GM06990 (cell line): ENCODE data around the gene TTC28.

ENCODE experiments used
- DNase-seq: peaks from one replicate; pipeline ENCODE4 v3.0.0-alpha.2; 2011; ENCODE audit not compliant: insufficient read length; ENCODE audit errors: extremely low read depth
- H3K27me3 ChIP-seq: replicated peaks from 2 replicates; pipeline ENCODE4 v1.6.0; 2011; ENCODE audit warnings: low read length; ENCODE audit not compliant: control insufficient read depth, insufficient read depth
- H3K36me3 ChIP-seq: 2 replicates; pipeline ENCODE4 v1.5.1; 2011; ENCODE audit warnings: low read length; ENCODE audit not compliant: control insufficient read depth, insufficient read depth
- H3K4me3 ChIP-seq: replicated peaks from 2 replicates; pipeline ENCODE4 v1.5.1; 2011; ENCODE audit warnings: low read depth, mild to moderate bottlenecking, control low read depth, low read length
- CTCF ChIP-seq: IDR thresholded peaks from 2 replicates; pipeline ENCODE4 v1.5.1; 2011; ENCODE audit warnings: low read length, control low read depth, mild to moderate bottlenecking, inconsistent platforms; ENCODE audit not compliant: insufficient read depth, poor library complexity, severe bottlenecking

The TTC28 gene

GRCh38 chr22:28115426-28115825 lies 564.2 kb downstream of the TTC28 start:
- no peak overlapping the region for H3K4me3 ChIP-seq
- H3K36me3 ChIP-seq: no peaks in the 10 kb centered on the region
- TF ChIP-seq CTCF: no peak
- no peak for DNase-seq
- no peaks in the 10 kb centered on the region; the same call in 1 of the 2 replicates for H3K27me3 ChIP-seq

GRCh38 chr22:28112548-28113043 lies 567.0 kb downstream of the TTC28 start:
- TF ChIP-seq CTCF: peak; percentile 43
- no peaks in the 10 kb centered on the region for H3K36me3 ChIP-seq
- DNase-seq: no peak
- no peak overlapping the region for H3K4me3 ChIP-seq
- no peaks in the 10 kb centered on the region; the same call in 1 of the 2 replicates for H3K27me3 ChIP-seq

DNA sequence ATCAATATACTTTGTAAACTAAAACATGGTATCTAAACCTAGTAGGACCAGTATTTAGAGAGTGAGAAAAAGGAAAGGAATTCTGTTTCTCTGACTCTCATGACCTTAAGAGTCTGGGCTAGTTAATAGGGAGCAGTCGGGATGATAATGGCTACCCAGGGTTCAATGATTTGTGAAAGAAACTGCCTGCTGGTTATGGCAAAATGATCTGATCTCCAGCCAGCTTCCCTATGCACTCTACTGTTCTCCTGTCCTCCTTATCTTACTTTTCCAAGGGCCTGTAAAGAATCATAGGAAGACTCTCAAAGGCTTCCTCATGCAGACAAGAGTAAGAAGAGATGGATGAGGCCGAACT lies 567.5 kb downstream of the TTC28 start:
- TF ChIP-seq CTCF: no peak
- H3K36me3 ChIP-seq: no peaks in the 10 kb centered on the region
- no peaks in the 10 kb centered on the region; the same call in 1 of the 2 replicates for H3K27me3 ChIP-seq
- DNase-seq: no peak
- no peak overlapping the region for H3K4me3 ChIP-seq

DNA sequence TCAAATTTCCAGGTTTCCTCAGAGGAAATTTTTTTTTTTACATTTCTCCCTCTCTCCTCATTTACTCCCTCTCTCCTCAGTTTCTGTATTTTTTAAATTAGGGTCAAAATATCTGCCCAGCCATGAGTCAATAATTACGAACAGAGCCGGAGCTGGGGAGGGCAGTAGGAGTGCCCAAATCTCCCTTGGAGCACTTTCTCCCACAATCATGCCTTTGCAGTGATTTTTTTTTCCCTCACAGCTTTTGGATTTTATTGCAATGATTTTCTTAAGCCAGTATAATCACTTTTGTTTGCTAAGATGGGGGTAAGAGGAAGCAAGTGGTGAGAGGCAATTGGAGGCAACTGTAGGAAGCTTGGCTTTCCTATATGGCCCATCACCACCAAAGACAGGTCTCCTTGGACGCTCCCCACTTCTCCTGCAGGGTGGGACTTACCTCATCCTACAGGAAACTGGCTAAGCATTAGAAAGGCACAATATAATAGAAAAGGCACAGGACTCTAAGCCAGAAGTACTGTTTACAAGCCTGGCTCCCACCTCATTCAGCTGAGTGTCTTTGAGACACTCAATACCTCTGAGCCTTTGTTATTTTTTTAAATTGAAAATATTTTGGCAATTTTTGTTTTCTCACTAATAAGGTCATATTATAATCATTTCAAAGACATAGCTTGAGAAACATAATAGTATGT lies 568.0 kb downstream of the TTC28 start:
- Histone ChIP-seq H3K36me3 (no peaks in the 10 kb centered on the region), H3K4me3 (no peak overlapping the region), H3K27me3 (no peaks in the 10 kb centered on the region; the same call in 1 of the 2 replicates)
- no peak for TF ChIP-seq CTCF
- DNase-seq: no peak

DNA sequence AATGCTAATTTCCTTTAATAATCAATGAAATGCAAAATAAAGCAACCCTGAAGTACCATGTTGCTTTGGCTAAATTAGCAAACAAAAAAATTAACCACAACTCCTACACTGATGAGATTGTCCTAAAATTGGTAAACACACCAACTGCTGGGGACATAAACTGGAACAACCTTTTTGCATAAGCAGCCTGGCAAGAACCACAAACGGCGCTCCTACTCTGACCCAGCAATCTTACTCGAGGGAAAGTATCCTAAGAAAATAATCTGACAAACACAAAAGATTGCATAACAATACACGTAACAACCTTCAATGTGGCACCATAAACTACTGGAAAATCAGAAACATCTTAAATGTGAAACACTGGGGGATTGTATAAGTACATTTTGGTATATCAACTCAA lies 570.8 kb downstream of the TTC28 start:
- DNase-seq: no peak
- H3K4me3 ChIP-seq: no peak overlapping the region
- no peaks in the 10 kb centered on the region; the same call in 1 of the 2 replicates for H3K27me3 ChIP-seq
- TF ChIP-seq CTCF: no peak
- H3K36me3 ChIP-seq: no peaks in the 10 kb centered on the region
